K562 (cell line): Measurements from ENCODE around the gene GHRH. TPM values are rescaled to one million over a fixed set of nuclear protein-coding genes. Genes with fewer than 3 reads are reported as not detected.

Source experiments
- ATAC-seq: fragments of 200-7000 bp; cut with Tn5 transposase; 3 replicates; pipeline ENCODE4 v1.9.1; 2020; ENCODE audit warnings: moderate library complexity
- BruUV-seq: library from RNA; stranded (reverse); fragments of 400-500 nt; replicated peaks from 2 replicates; lab custom pipeline; 2021; lab: Mats Ljungman, UMichigan
- CTCF ChIA-PET: fragments of 300-600 bp; formaldehyde crosslinking; extraction: SDS; loops from one replicate; lab custom pipeline; 2021; ENCODE audit warnings: low intra/inter-chr PET ratio; lab: Yijun Ruan, JAX
- POLR2A ChIA-PET: fragments of 300-600, 350-650 bp; sonication (Branson Sonifier 250); formaldehyde crosslinking; extraction: SDS; loops from one replicate; lab custom pipeline; 2021; ENCODE audit warnings: antibody characterized with exemption, inconsistent platforms; lab: Yijun Ruan, JAX
- DNase-seq, 4 experiments: peaks; one replicate each; pipeline versions ENCODE4 v3.0.0 to v3.0.0-alpha.2; 2011 to 2018; ENCODE audit warnings: low spot score in 3 of 4, mixed read lengths in 3 of 4; ENCODE audit errors: extremely low read depth in 1 of 4
- FAIRE-seq: peaks from 2 replicates; lab custom pipeline; 2011; peaks lifted over from hg19 to GRCh38; lab: Jason Lieb, UNC
- H2AFZ ChIP-seq: 2 replicates; pipeline ENCODE4 v1.6.0; 2011; ENCODE audit warnings: low read depth, low read length, control low read depth, inconsistent platforms
- H3K27ac ChIP-seq: fragments of 200-600 bp; 3 replicates; pipeline ENCODE4 v1.8.0; 2011; ENCODE audit warnings: low read depth, mild to moderate bottlenecking, control low read depth, inconsistent platforms, low read length, moderate library complexity, mixed read lengths; ENCODE audit errors: extremely low read depth
- H3K27me3 ChIP-seq, 2 experiments: fragments of 300-600 bp in 1 of 2; 2 replicates in 1 of 2; 3 replicates in 1 of 2; pipeline versions ENCODE4 v1.6.0 to v1.8.0; 2011; ENCODE audit warnings: inconsistent platforms in 2 of 2, low read length in 2 of 2, mild to moderate bottlenecking in 1 of 2, mixed read lengths in 1 of 2, moderate library complexity in 1 of 2; ENCODE audit not compliant: control insufficient read depth in 2 of 2, insufficient read depth in 2 of 2
- H3K36me3 ChIP-seq: fragments of 300-600 bp; 3 replicates; pipeline ENCODE4 v1.8.0; 2011; ENCODE audit warnings: mild to moderate bottlenecking, low read length, inconsistent platforms; ENCODE audit not compliant: control insufficient read depth, insufficient read depth
- H3K4me1 ChIP-seq, 2 experiments: fragments of 200-600 bp in 1 of 2; replicated peaks in 1 of 2; 2 replicates in 1 of 2; 3 replicates in 1 of 2; pipeline versions ENCODE4 v1.5.1 to v1.8.0; 2011; ENCODE audit warnings: inconsistent platforms in 2 of 2, low read length in 2 of 2, mild to moderate bottlenecking in 1 of 2, mixed read lengths in 1 of 2, moderate library complexity in 1 of 2; ENCODE audit not compliant: control insufficient read depth in 2 of 2, insufficient read depth in 2 of 2
- H3K4me2 ChIP-seq: 2 replicates; pipeline ENCODE4 v1.6.1; 2011; ENCODE audit warnings: low read length, control low read depth, inconsistent platforms, mixed read lengths; ENCODE audit not compliant: insufficient read depth
- H3K4me3 ChIP-seq: fragments of 200-600 bp; sonication (generic), shearing (Covaris generic); 2 replicates; pipeline ENCODE4 v1.5.1; 2016; ENCODE audit warnings: control low read depth, inconsistent platforms
- H3K79me2 ChIP-seq: fragments of 200-600 bp; 3 replicates; pipeline ENCODE4 v1.8.0; 2011; ENCODE audit warnings: low read length, inconsistent platforms; ENCODE audit not compliant: control insufficient read depth, insufficient read depth
- H3K9ac ChIP-seq, 2 experiments: 2 replicates each; pipeline versions ENCODE4 v1.6.0 to v1.6.1; 2011; ENCODE audit warnings: low read depth in 2 of 2, low read length in 2 of 2, control low read depth in 1 of 2, inconsistent platforms in 1 of 2, mild to moderate bottlenecking in 1 of 2, mixed read lengths in 1 of 2; ENCODE audit not compliant: insufficient read depth in 1 of 2
- H3K9me1 ChIP-seq: one replicate; pipeline ENCODE4 v1.6.0; 2011; ENCODE audit warnings: inconsistent platforms, mild to moderate bottlenecking, low read length, moderate library complexity; ENCODE audit not compliant: control insufficient read depth, insufficient read depth
- H3K9me3 ChIP-seq: replicated peaks from 2 replicates; pipeline ENCODE4 v1.5.1; 2011; ENCODE audit warnings: low read depth, low read length, inconsistent platforms; ENCODE audit not compliant: control insufficient read depth, insufficient read depth
- H4K20me1 ChIP-seq: replicated peaks from 2 replicates; pipeline ENCODE4 v1.6.1; 2011; ENCODE audit warnings: low read length, inconsistent platforms, mixed read lengths; ENCODE audit not compliant: control insufficient read depth, insufficient read depth
- BCOR ChIP-seq: fragments of 450-650 bp; IDR thresholded peaks from 2 replicates; pipeline ENCODE4 v1.6.1; 2016
- BHLHE40 ChIP-seq: IDR thresholded peaks from 2 replicates; pipeline ENCODE4 v1.6.1; 2011; ENCODE audit warnings: low read length, improper control_type of control experiment
- CBX5 ChIP-seq: IDR thresholded peaks from 2 replicates; pipeline ENCODE4 v1.6.1; 2014; ENCODE audit warnings: low read depth, borderline replicate concordance
- FIP1L1 ChIP-seq: fragments of 200-400 bp; formaldehyde crosslinking; IDR thresholded peaks from 2 replicates; pipeline ENCODE4 v1.6.1; 2018; ENCODE audit warnings: mild to moderate bottlenecking, low read depth, low read length; ENCODE audit not compliant: poor library complexity, severe bottlenecking
- FOSL1 ChIP-seq: fragments of 200-800 bp; sonication (Bioruptor generic); conservative IDR thresholded peaks from 2 replicates; pipeline ENCODE4 v1.6.1; 2016; ENCODE audit warnings: missing genetic modification characterization, missing compliant biosample characterization
- FOXK1 ChIP-seq: sonication (generic); formaldehyde crosslinking; IDR thresholded peaks from 2 replicates; pipeline ENCODE4 v1.8.0; 2022; ENCODE audit warnings: missing genetic modification reagents, mild to moderate bottlenecking, borderline replicate concordance
- MTA1 ChIP-seq: fragments of 450-650 bp; IDR thresholded peaks from 2 replicates; pipeline ENCODE4 v1.6.1; 2017; ENCODE audit warnings: borderline replicate concordance
- NFE2 ChIP-seq: IDR thresholded peaks from 2 replicates; pipeline ENCODE4 v1.6.1; 2014; ENCODE audit warnings: antibody characterized with exemption, low read depth
- SMARCC2 ChIP-seq: fragments of 450-650 bp; IDR thresholded peaks from 2 replicates; pipeline ENCODE4 v1.6.1; 2017; ENCODE audit warnings: antibody characterized with exemption, moderate library complexity, mild to moderate bottlenecking, low read depth
- SMARCE1 ChIP-seq: fragments of 450-650 bp; IDR thresholded peaks from 2 replicates; pipeline ENCODE4 v1.7.1; 2016; ENCODE audit warnings: mild to moderate bottlenecking
- STAT5A ChIP-seq: IDR thresholded peaks from 2 replicates; pipeline ENCODE4 v1.6.1; 2012; ENCODE audit warnings: low read length, inconsistent platforms, borderline replicate concordance
- TAF9B ChIP-seq: fragments of 450-650 bp; IDR thresholded peaks from 2 replicates; pipeline ENCODE4 v1.6.1; 2018; ENCODE audit warnings: mild to moderate bottlenecking; ENCODE audit not compliant: partially characterized antibody
- ZFP36 ChIP-seq: fragments of 150-350 bp; IDR thresholded peaks from 2 replicates; pipeline ENCODE4 v1.6.1; 2018; ENCODE audit warnings: low read length, low read depth; ENCODE audit not compliant: partially characterized antibody
- ZNF3 ChIP-seq: fragments of 250-450 bp; sonication (Bioruptor Pico); IDR thresholded peaks from 2 replicates; pipeline ENCODE4 v1.5.0; 2021; ENCODE audit warnings: mild to moderate bottlenecking, moderate library complexity
- ZNF778 ChIP-seq: fragments of 450-650 bp; formaldehyde crosslinking; IDR thresholded peaks from 2 replicates; pipeline ENCODE4 v1.4.0; 2020; ENCODE audit warnings: mild to moderate bottlenecking, moderate library complexity
- WGBS: fragments of 100-300 bp; shearing (Covaris generic); methylation state at CpG from one replicate; pipeline ENCODE4 v1.1.6; 2016; ENCODE audit warnings: low coverage, mixed read lengths; ENCODE audit not compliant: insufficient coverage; ENCODE audit errors: missing lambda C conversion rate; 5-methylcytosine and 5-hydroxymethylcytosine counted together
- in situ Hi-C: fragments of 300-500 bp; cut with MboI; formaldehyde crosslinking; loops from 4 replicates; pipeline ENCODE4 v1.15.0; 2018; ENCODE audit warnings: inconsistent platforms, mixed read lengths
- intact Hi-C: fragments of 100-400 bp; cut with micrococcal nuclease; formaldehyde crosslinking; loops from 2 replicates; pipeline ENCODE4 v1.14.2; 2022
- polyA plus RNA-seq, 8 experiments: library from polyadenylated mRNA; depleted of rRNA in 4 of 8; stranded (reverse) in 5 of 8; unstranded in 3 of 8; fragments of >200 nt; fragmentation: Nextera tagmentation in 2 of 8; fragmentation: Illumina TruSeq in 1 of 8; extraction: Ambion mirVana in 2 of 8; extraction: Trizol in 1 of 8; gene quantifications; 2 replicates each; pipeline versions ENCODE4 v1.2.1 to v1.2.3, GENCODE V29; 2011 to 2014; ENCODE audit warnings: inconsistent platforms in 1 of 8, missing spikeins in 1 of 8
- total RNA-seq, 7 experiments: library from RNA; depleted of rRNA in 6 of 7; stranded (reverse); fragments of >200 nt in 6 of 7; fragmentation: Illumina TruSeq in 2 of 7; extraction: Trizol in 2 of 7; gene quantifications; 2 replicates each; pipeline versions ENCODE4 v1.2.1 to v1.2.3, GENCODE V29; 2011 to 2021; ENCODE audit warnings: low replicate concordance in 1 of 7
- TF ChIP-seq, protein P1 (sequence below): IDR thresholded peaks from 3 replicates; pipeline ENCODE4 v1.6.1; 2011; ENCODE audit warnings: borderline replicate concordance, mild to moderate bottlenecking; ENCODE audit not compliant: insufficient read length, insufficient read depth
- TF ChIP-seq, protein P2 (sequence below): fragments of 450-650 bp; IDR thresholded peaks from 2 replicates; pipeline ENCODE4 v1.6.1; 2018; ENCODE audit warnings: mild to moderate bottlenecking, low read depth; ENCODE audit not compliant: partially characterized antibody
- TF ChIP-seq, protein P3 (sequence below): fragments of 250-450 bp; sonication (Bioruptor Pico); IDR thresholded peaks from 2 replicates; pipeline ENCODE4 v1.5.1; 2021; ENCODE audit warnings: mild to moderate bottlenecking

The GHRH gene
- total and polyA plus RNA-seq, 9 of the 15 experiments (the other 6 are each of a cell fraction or from before 2014, with no cell fraction given), result not detected

DNA sequence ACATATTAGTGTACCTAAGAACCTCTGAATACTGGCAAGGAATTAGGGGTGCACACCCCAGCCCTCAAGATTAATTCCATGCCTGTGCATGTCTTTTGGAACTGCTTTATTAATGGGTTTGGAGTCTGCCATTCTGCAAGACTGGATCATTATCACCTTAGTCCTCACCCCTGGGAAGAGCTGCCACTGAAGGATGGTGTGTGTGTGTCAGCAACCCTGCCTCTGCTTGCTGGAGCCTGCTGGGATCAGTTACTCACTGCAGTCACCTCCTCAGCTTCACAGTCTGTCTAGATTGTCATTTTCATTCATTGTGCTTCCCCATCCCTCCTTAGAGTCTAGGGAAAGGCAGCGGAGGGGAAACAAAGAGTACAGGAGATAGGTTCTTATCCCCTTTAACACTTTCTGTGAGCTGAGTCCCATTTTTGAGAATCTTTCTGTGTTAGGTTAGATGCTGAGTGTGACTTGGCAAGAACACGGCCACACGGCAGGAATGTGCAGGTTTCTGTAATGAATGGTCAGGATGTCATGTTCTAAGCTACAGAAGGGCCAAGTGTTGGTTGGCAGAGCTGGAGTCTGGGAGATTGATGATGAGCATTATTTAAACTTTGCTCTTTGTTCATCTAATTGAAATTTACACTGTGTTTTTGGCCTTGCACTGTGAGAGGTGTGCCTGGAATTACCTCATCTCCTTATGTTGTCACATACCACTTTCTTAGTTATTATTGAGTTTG lies 21.1 kb downstream of the GHRH start:
- H3K27me3 ChIP-seq, result no peaks in the 10 kb centered on the region
- no peak overlapping the region for H3K27ac ChIP-seq
- no peak for ATAC-seq
- peaks cover 82% of the 10 kb centered on the region for H3K36me3 ChIP-seq
- intact Hi-C loops, result no loop called here
- H3K4me2 ChIP-seq, result no peak overlapping the region
- CTCF ChIA-PET, result no interaction called here
- no peak overlapping the region for H2AFZ ChIP-seq
- H3K9ac ChIP-seq, result no peak overlapping the region
- no peaks in the 10 kb centered on the region for H3K4me1 ChIP-seq
- H3K4me3 ChIP-seq, result no peak overlapping the region
- no peaks in the 10 kb centered on the region for H3K9me1 ChIP-seq
- H3K79me2 ChIP-seq, result no peaks in the 10 kb centered on the region
- POLR2A ChIA-PET, result no interaction called here
- H4K20me1 ChIP-seq, result no peaks in the 10 kb centered on the region
- TF ChIP-seq BCOR (no peak), STAT5A (no peak), TAF9B (no peak), SMARCE1 (no peak), CBX5 (no peak), ZNF3 (no peak), ZNF778 (CRISPR knock-in tag) (no peak), SMARCC2 (no peak), FIP1L1 (no peak), ZFP36 (no peak), MTA1 (no peak), FOSL1 (tag) (no peak), FOXK1 (CRISPR knock-in tag) (no peak), NFE2 (no peak), BHLHE40 (no peak)
- TF ChIP-seq, protein P1, sequence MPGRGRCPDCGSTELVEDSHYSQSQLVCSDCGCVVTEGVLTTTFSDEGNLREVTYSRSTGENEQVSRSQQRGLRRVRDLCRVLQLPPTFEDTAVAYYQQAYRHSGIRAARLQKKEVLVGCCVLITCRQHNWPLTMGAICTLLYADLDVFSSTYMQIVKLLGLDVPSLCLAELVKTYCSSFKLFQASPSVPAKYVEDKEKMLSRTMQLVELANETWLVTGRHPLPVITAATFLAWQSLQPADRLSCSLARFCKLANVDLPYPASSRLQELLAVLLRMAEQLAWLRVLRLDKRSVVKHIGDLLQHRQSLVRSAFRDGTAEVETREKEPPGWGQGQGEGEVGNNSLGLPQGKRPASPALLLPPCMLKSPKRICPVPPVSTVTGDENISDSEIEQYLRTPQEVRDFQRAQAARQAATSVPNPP, result no peak
- TF ChIP-seq, protein P2, sequence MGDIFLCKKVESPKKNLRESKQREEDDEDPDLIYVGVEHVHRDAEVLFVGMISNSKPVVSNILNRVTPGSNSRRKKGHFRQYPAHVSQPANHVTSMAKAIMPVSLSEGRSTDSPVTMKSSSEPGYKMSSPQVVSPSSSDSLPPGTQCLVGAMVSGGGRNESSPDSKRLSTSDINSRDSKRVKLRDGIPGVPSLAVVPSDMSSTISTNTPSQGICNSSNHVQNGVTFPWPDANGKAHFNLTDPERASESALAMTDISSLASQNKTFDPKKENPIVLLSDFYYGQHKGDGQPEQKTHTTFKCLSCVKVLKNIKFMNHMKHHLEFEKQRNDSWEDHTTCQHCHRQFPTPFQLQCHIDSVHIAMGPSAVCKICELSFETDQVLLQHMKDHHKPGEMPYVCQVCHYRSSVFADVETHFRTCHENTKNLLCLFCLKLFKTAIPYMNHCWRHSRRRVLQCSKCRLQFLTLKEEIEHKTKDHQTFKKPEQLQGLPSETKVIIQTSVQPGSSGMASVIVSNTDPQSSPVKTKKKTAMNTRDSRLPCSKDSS, result no peak
- TF ChIP-seq, protein P3, sequence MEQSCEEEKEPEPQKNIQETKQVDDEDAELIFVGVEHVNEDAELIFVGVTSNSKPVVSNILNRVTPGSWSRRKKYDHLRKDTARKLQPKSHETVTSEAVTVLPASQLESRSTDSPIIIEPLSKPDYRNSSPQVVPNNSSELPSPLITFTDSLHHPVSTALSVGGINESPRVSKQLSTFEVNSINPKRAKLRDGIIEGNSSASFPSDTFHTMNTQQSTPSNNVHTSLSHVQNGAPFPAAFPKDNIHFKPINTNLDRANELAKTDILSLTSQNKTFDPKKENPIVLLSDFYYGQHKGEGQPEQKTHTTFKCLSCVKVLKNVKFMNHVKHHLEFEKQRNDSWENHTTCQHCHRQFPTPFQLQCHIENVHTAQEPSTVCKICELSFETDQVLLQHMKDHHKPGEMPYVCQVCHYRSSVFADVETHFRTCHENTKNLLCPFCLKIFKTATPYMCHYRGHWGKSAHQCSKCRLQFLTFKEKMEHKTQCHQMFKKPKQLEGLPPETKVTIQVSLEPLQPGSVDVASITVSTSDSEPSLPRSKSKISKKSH (CRISPR knock-in tag), result no peak
- in situ Hi-C loops, result no loop called here
- DNase-seq, result no peak
- WGBS, result 97% methylated on average over 3 of the region's 3 CpGs
- BruUV-seq, result no TSS peak
- no peaks in the 10 kb centered on the region for H3K9me3 ChIP-seq
- FAIRE-seq, result no peak
